ENCODE measurements around the gene SETBP1. TPM values are rescaled to one million over a fixed set of nuclear protein-coding genes. Genes with fewer than 3 reads are reported as not detected.

The SETBP1 gene
- total RNA-seq, 1 experiment from 2014 or later: 4.0 TPM

- Histone ChIP-seq H3K36me3 (ENCODE audit: control insufficient read depth, insufficient read depth, low read length) (no peaks in the 10 kb centered on the region), H3K4me3 (ENCODE audit: low read depth, low read length) (no peak overlapping the region), H3K9me3 (no peaks in the 10 kb centered on the region), H3K27me3 (replicated peaks; ENCODE audit: control insufficient read depth, insufficient read depth, low read length) (no peaks in the 10 kb centered on the region), H3K4me1 (no peaks in the 10 kb centered on the region)
- intact Hi-C loops (cut with micrococcal nuclease; ENCODE audit: unreplicated experiment): no loop called here
- TF ChIP-seq, protein P1, sequence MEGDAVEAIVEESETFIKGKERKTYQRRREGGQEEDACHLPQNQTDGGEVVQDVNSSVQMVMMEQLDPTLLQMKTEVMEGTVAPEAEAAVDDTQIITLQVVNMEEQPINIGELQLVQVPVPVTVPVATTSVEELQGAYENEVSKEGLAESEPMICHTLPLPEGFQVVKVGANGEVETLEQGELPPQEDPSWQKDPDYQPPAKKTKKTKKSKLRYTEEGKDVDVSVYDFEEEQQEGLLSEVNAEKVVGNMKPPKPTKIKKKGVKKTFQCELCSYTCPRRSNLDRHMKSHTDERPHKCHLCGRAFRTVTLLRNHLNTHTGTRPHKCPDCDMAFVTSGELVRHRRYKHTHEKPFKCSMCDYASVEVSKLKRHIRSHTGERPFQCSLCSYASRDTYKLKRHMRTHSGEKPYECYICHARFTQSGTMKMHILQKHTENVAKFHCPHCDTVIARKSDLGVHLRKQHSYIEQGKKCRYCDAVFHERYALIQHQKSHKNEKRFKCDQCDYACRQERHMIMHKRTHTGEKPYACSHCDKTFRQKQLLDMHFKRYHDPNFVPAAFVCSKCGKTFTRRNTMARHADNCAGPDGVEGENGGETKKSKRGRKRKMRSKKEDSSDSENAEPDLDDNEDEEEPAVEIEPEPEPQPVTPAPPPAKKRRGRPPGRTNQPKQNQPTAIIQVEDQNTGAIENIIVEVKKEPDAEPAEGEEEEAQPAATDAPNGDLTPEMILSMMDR (IDR thresholded peaks at IDR 0.05; ENCODE audit: insufficient read depth in 1 of 2, low read depth in 1 of 2, low read length in 1 of 2, severe bottlenecking in 1 of 2, unreplicated experiment in 1 of 2): no peak
- Mint-ChIP-seq H3K4me1 (ENCODE audit: low read depth, unreplicated experiment) (peaks cover 5% of the 10 kb centered on the region), H3K27me3 (ENCODE audit: insufficient read depth, unreplicated experiment) (no peaks in the 10 kb centered on the region), H3K4me3 (ENCODE audit: unreplicated experiment) (no peak overlapping the region), H3K9me3 (ENCODE audit: unreplicated experiment) (no peaks in the 10 kb centered on the region), H3K36me3 (ENCODE audit: insufficient read depth, unreplicated experiment) (no peaks in the 10 kb centered on the region), H3K27ac (ENCODE audit: unreplicated experiment) (no peak overlapping the region)
- CTCF ChIA-PET: no interaction called here
- BruUV-seq (replicated peaks): no TSS peak
- DNase-seq: no peak
- POLR2A ChIA-PET: no interaction called here
These were observed 181.4 kb downstream of the SETBP1 start for GRCh38 chr18:44862112-44862511.

DNA sequence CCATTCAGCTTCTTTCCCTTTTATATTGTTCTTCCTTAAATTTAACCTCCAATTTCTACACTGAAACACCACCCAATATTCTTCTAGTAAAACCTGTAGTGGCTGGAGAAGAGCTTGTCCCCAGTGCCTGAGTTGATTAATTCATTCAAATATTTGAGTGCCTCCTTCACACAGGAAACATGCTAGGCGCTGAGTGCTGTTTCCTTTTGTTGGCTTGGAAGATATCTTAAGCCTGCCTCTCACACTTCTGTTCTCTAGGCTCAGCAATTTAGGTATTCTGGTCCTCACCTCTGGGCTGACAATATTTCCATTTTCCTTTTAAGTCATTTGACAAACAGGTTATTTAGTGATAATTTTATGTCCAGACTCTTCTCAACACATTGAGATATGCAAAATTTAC lies 185.4 kb downstream of the SETBP1 start:
- H3K27ac Mint-ChIP-seq (ENCODE audit: unreplicated experiment): no peak overlapping the region
- H3K4me3 ChIP-seq (ENCODE audit: low read depth, low read length): no peak overlapping the region
- no peaks in the 10 kb centered on the region for H3K4me1 ChIP-seq
- intact Hi-C loops (cut with micrococcal nuclease; ENCODE audit: unreplicated experiment): no loop called here
- no peak overlapping the region for H3K4me3 Mint-ChIP-seq (ENCODE audit: unreplicated experiment)
- TF ChIP-seq, protein P1 (IDR thresholded peaks at IDR 0.05; ENCODE audit: insufficient read depth in 1 of 2, low read depth in 1 of 2, low read length in 1 of 2, severe bottlenecking in 1 of 2, unreplicated experiment in 1 of 2): no peak
- CTCF ChIA-PET: no interaction called here
- H3K27me3 Mint-ChIP-seq (ENCODE audit: insufficient read depth, unreplicated experiment): no peaks in the 10 kb centered on the region
- POLR2A ChIA-PET: no interaction called here
- DNase-seq: no peak
- H3K27me3 ChIP-seq (replicated peaks; ENCODE audit: control insufficient read depth, insufficient read depth, low read length): no peaks in the 10 kb centered on the region
- H3K36me3 ChIP-seq (ENCODE audit: control insufficient read depth, insufficient read depth, low read length): no peaks in the 10 kb centered on the region
- H3K9me3 Mint-ChIP-seq (ENCODE audit: unreplicated experiment): no peaks in the 10 kb centered on the region
- no peaks in the 10 kb centered on the region for H3K9me3 ChIP-seq
- H3K4me1 Mint-ChIP-seq (ENCODE audit: low read depth, unreplicated experiment): no peaks in the 10 kb centered on the region
- BruUV-seq (replicated peaks): no TSS peak
- no peaks in the 10 kb centered on the region for H3K36me3 Mint-ChIP-seq (ENCODE audit: insufficient read depth, unreplicated experiment)

GRCh38 chr18:44869533-44869932 lies 188.8 kb downstream of the SETBP1 start:
- no peak for DNase-seq
- no TSS peak for BruUV-seq (replicated peaks)
- POLR2A ChIA-PET: no interaction called here
- CTCF ChIA-PET: no interaction called here
- intact Hi-C loops (cut with micrococcal nuclease; ENCODE audit: unreplicated experiment): no loop called here
- Mint-ChIP-seq H3K4me3 (ENCODE audit: unreplicated experiment) (no peak overlapping the region), H3K27ac (ENCODE audit: unreplicated experiment) (no peak overlapping the region), H3K9me3 (ENCODE audit: unreplicated experiment) (no peaks in the 10 kb centered on the region), H3K27me3 (ENCODE audit: insufficient read depth, unreplicated experiment) (no peaks in the 10 kb centered on the region), H3K4me1 (ENCODE audit: low read depth, unreplicated experiment) (no peaks in the 10 kb centered on the region), H3K36me3 (ENCODE audit: insufficient read depth, unreplicated experiment) (no peaks in the 10 kb centered on the region)
- Histone ChIP-seq H3K36me3 (ENCODE audit: control insufficient read depth, insufficient read depth, low read length) (no peaks in the 10 kb centered on the region), H3K27me3 (replicated peaks; ENCODE audit: control insufficient read depth, insufficient read depth, low read length) (no peaks in the 10 kb centered on the region), H3K4me3 (ENCODE audit: low read depth, low read length) (no peak overlapping the region), H3K4me1 (no peaks in the 10 kb centered on the region), H3K9me3 (no peaks in the 10 kb centered on the region)
- TF ChIP-seq, protein P1 (IDR thresholded peaks at IDR 0.05; ENCODE audit: insufficient read depth in 1 of 2, low read depth in 1 of 2, low read length in 1 of 2, severe bottlenecking in 1 of 2, unreplicated experiment in 1 of 2): no peak
